ENCODE data around the gene PSMF1.

GRCh38 chr20:1105599-1106194, 12.7 kb upstream of the PSMF1 start:
- TF ChIP-seq, protein P1, sequence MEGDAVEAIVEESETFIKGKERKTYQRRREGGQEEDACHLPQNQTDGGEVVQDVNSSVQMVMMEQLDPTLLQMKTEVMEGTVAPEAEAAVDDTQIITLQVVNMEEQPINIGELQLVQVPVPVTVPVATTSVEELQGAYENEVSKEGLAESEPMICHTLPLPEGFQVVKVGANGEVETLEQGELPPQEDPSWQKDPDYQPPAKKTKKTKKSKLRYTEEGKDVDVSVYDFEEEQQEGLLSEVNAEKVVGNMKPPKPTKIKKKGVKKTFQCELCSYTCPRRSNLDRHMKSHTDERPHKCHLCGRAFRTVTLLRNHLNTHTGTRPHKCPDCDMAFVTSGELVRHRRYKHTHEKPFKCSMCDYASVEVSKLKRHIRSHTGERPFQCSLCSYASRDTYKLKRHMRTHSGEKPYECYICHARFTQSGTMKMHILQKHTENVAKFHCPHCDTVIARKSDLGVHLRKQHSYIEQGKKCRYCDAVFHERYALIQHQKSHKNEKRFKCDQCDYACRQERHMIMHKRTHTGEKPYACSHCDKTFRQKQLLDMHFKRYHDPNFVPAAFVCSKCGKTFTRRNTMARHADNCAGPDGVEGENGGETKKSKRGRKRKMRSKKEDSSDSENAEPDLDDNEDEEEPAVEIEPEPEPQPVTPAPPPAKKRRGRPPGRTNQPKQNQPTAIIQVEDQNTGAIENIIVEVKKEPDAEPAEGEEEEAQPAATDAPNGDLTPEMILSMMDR (conservative IDR thresholded peaks at IDR 0.05 in 1 of 2, IDR thresholded peaks at IDR 0.05 in 1 of 2; ENCODE audit: low read depth in 1 of 2, low read length in 2 of 2): no peak
- TF ChIP-seq EZH2 (IDR thresholded peaks at IDR 0.05; ENCODE audit: low read length, missing control alignments): no peak

Data from fibroblast of lung (primary cell).